Lower leg skin (tissue), 4 donors: Measurements from ENCODE around the gene PLEKHM3. TPM values are rescaled to one million over a fixed set of nuclear protein-coding genes. Genes with fewer than 3 reads are reported as not detected.

Source experiments
- DNase-seq, 2 donors: peaks; one replicate each; pipeline ENCODE4 v3.0.0-alpha.2; 2019; ENCODE audit warnings: low spot score in 2 of 2
- H3K4me3 ChIP-seq: fragments of 200-600 bp; sonication (generic); 2 replicates; pipeline ENCODE4 v1.5.1; 2017; ENCODE audit warnings: mild to moderate bottlenecking, low read depth; ENCODE audit not compliant: poor library complexity, severe bottlenecking
- POLR2A ChIP-seq, 2 donors: fragments of 450-650 bp; IDR thresholded peaks; one replicate each; pipeline ENCODE4 v1.6.1; 2016 to 2017; ENCODE audit warnings: antibody characterized with exemption in 2 of 2, mild to moderate bottlenecking in 1 of 2, moderate library complexity in 1 of 2
- WGBS, 2 donors: methylation state at CpG; one replicate each; pipeline ENCODE4 v1.1.5; 2018; 5-methylcytosine and 5-hydroxymethylcytosine counted together
- intact Hi-C: fragments of 100-400 bp; cut with DNase I; formaldehyde crosslinking; loops from one replicate; pipeline ENCODE4 v1.15.0; 2023; ENCODE audit warnings: low total_unique reads
- total RNA-seq, 4 donors: library from RNA; depleted of rRNA; stranded (reverse); fragments of >200 nt; gene quantifications; one replicate each; pipeline ENCODE4 v1.1.0, GENCODE V29; 2016
- TF ChIP-seq, protein P1 (sequence below), 3 donors: fragments of 450-650 bp; IDR thresholded peaks; one replicate each; pipeline ENCODE4 v1.5.1; 2016; ENCODE audit warnings: antibody characterized with exemption in 3 of 3, mild to moderate bottlenecking in 3 of 3, moderate library complexity in 2 of 3

Gene PLEKHM3
- total RNA-seq, 4 donors from 2014 or later, result 18.3 to 22.2 (median 19.4) TPM

DNA sequence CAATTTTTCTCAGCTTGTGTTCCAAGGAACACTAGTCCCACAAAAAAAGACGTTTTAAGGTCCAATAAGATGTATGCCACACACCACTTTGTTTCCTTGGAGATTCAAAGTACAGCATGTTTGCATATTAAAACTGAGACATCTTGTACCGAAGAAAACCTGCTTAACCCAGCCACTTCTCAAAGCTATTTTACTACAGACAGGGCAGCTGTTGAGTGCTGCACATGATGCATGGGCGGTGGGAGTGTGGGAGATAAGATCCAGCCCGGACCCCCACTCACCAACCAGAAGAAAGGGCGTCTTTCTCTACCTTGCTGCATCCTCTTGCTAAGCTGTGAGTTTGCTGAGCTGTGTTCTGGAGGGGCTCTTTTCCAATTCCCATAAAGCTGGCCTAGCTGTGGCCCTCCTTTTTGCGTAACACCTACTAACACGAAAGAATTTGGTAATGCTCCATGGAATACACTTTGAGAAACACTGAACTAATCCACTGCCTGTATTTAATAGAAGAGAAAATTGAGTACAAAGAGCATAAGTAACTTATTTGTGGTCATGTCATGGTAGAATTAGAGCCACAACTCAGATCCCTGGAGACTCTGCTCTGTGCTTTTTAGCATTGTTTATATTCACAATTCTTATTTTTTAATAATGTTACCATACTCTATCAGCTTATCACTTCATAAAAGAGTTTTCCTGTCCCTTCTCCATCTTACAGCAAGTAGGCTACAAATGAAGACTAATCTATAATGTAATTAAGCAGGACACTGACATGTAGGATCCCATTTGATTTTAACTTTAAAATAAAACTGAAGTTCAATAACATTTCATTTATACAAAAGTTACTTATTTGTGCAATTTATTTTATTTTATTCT, 90.0 kb downstream of the PLEKHM3 start:
- intact Hi-C loops, result no loop called here

DNA sequence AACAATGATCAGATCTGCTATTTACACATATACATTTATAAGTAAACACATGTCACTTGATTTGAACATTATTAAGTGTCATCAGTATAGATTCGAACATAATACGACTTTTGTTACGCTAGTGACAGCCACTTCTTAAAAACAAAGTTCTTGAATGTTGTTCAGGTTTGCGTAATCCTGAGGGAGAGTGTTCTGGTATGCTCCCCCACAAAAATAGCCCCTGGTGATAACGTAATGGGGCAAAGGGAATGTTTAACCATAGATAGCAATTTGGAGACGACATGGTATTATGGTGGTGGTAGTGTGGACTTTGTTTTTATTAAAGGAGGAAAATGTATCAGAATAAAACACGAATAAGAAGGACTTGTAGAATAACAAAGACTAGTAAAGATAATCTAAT, 90.6 kb downstream of the PLEKHM3 start:
- H3K4me3 ChIP-seq, result no peak overlapping the region
- intact Hi-C loops, result no loop called here
- WGBS, 2 donors, result 83 to 89% methylated on average over 7 of the region's 7 CpGs
- no peak for TF ChIP-seq POLR2A (IDR thresholded peaks at IDR 0.05)
- TF ChIP-seq, protein P1, sequence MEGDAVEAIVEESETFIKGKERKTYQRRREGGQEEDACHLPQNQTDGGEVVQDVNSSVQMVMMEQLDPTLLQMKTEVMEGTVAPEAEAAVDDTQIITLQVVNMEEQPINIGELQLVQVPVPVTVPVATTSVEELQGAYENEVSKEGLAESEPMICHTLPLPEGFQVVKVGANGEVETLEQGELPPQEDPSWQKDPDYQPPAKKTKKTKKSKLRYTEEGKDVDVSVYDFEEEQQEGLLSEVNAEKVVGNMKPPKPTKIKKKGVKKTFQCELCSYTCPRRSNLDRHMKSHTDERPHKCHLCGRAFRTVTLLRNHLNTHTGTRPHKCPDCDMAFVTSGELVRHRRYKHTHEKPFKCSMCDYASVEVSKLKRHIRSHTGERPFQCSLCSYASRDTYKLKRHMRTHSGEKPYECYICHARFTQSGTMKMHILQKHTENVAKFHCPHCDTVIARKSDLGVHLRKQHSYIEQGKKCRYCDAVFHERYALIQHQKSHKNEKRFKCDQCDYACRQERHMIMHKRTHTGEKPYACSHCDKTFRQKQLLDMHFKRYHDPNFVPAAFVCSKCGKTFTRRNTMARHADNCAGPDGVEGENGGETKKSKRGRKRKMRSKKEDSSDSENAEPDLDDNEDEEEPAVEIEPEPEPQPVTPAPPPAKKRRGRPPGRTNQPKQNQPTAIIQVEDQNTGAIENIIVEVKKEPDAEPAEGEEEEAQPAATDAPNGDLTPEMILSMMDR (IDR thresholded peaks at IDR 0.05), result no peak
- DNase-seq, result no peak

More for the DNA sequence above, 90.0 kb downstream of the PLEKHM3 start:
- 88% methylated on average over 7 of the region's 7 CpGs for WGBS, 2 donors
- no peak for TF ChIP-seq POLR2A (IDR thresholded peaks at IDR 0.05)
- TF ChIP-seq, protein P1 (IDR thresholded peaks at IDR 0.05), result no peak
- no peak for DNase-seq
- no peak overlapping the region for H3K4me3 ChIP-seq

GRCh38 chr2:207933396-207934065, 91.8 kb downstream of the PLEKHM3 start:
- DNase-seq, result no peak
- TF ChIP-seq, protein P1 (IDR thresholded peaks at IDR 0.05), result no peak
- no peak for TF ChIP-seq POLR2A (IDR thresholded peaks at IDR 0.05)
- intact Hi-C loops, result no loop called here
- no peak overlapping the region for H3K4me3 ChIP-seq
- WGBS, 2 donors, result 86 to 92% methylated on average over 9 of the region's 9 CpGs

- H3K4me3 ChIP-seq, result no peak overlapping the region
- intact Hi-C loops, result no loop called here
- 94 to 98% methylated on average over 1 of the region's 1 CpG for WGBS, 2 donors
- TF ChIP-seq, protein P1 (IDR thresholded peaks at IDR 0.05), result no peak
- TF ChIP-seq POLR2A (IDR thresholded peaks at IDR 0.05), result no peak
- DNase-seq, result no peak
Observed at GRCh38 chr2:207932106-207932505, 93.2 kb downstream of the PLEKHM3 start.

- 80 to 89% methylated on average over 29 of the region's 29 CpGs for WGBS, 2 donors
- H3K4me3 ChIP-seq, result no peak overlapping the region
- DNase-seq, result no peak
- intact Hi-C loops, result no loop called here
- no peak for TF ChIP-seq POLR2A (IDR thresholded peaks at IDR 0.05)
- TF ChIP-seq, protein P1 (IDR thresholded peaks at IDR 0.05), result no peak
Observed at GRCh38 chr2:207930747-207931146, 94.6 kb downstream of the PLEKHM3 start.
